IPS DF 6.9 (cell line): ENCODE data around the gene SRR.
A peak's percentile ranks its signal among the peaks of the same experiment; 100 is the strongest.

Source experiments
- DNase-seq: peaks from one replicate; pipeline ENCODE4 v3.0.0-alpha.2; 2013; ENCODE audit warnings: low read depth, low spot score
- H3K27ac ChIP-seq: one replicate; pipeline ENCODE4 v1.5.1; 2013; ENCODE audit warnings: low read length, control low read depth
- H3K27me3 ChIP-seq: 2 replicates; pipeline ENCODE4 v1.6.1; 2013; ENCODE audit warnings: mild to moderate bottlenecking, low read length; ENCODE audit not compliant: control insufficient read depth, insufficient read depth
- H3K36me3 ChIP-seq: 2 replicates; pipeline ENCODE4 v1.6.1; 2013; ENCODE audit warnings: low read length; ENCODE audit not compliant: control insufficient read depth, insufficient read depth
- H3K4me1 ChIP-seq: 2 replicates; pipeline ENCODE4 v1.6.1; 2013; ENCODE audit warnings: low read length; ENCODE audit not compliant: control insufficient read depth, insufficient read depth
- H3K4me3 ChIP-seq: 2 replicates; pipeline ENCODE4 v1.5.1; 2013; ENCODE audit warnings: mild to moderate bottlenecking, low read length
- H3K9me3 ChIP-seq: 2 replicates; pipeline ENCODE4 v1.6.1; 2013; ENCODE audit warnings: low read length, inconsistent platforms; ENCODE audit not compliant: control insufficient read depth, insufficient read depth
- WGBS: extraction: QIAGEN DNeasy Blood & Tissue Kit; methylation state at CpG from one replicate; pipeline ENCODE4 v1.1.7; 2013; ENCODE audit warnings: mixed read lengths, missing lambda C conversion rate; ENCODE audit not compliant: insufficient read length, insufficient coverage; 5-methylcytosine and 5-hydroxymethylcytosine counted together

Gene SRR

GRCh38 chr17:2266865-2267228 lies 36.9 kb upstream of the SRR start:
- Histone ChIP-seq H3K4me3 (no peak overlapping the region), H3K4me1 (no peaks in the 10 kb centered on the region), H3K36me3 (0 out of 2 replicates have a peak, but pooled peaks cover 3% of the 10 kb centered on the region), H3K9me3 (no peaks in the 10 kb centered on the region), H3K27me3 (no peaks in the 10 kb centered on the region), H3K27ac (no peak overlapping the region)
- DNase-seq = no peak
- no CpG with 5 or more reads among the region's 3 CpGs for WGBS

- H3K4me3 ChIP-seq = no peak overlapping the region
Observed at GRCh38 chr17:2267354-2267753, 36.4 kb upstream of the SRR start.

GRCh38 chr17:2271985-2272702 lies 31.6 kb upstream of the SRR start:
- H3K27me3 ChIP-seq = no peaks in the 10 kb centered on the region
- WGBS = no CpG with 5 or more reads among the region's 3 CpGs
- H3K27ac ChIP-seq = no peak overlapping the region
- H3K4me3 ChIP-seq = no peak overlapping the region
- no peaks in the 10 kb centered on the region for H3K36me3 ChIP-seq
- no peaks in the 10 kb centered on the region for H3K9me3 ChIP-seq
- no peaks in the 10 kb centered on the region for H3K4me1 ChIP-seq
- no peak for DNase-seq

More at GRCh38 chr17:2267354-2267753, 36.4 kb upstream of the SRR start:
- DNase-seq = no peak
- H3K4me1 ChIP-seq = no peaks in the 10 kb centered on the region
- 0 out of 2 replicates have a peak, but pooled peaks cover 3% of the 10 kb centered on the region for H3K36me3 ChIP-seq
- H3K27ac ChIP-seq = no peak overlapping the region
- no CpG with 5 or more reads among the region's 4 CpGs for whole genome bisulfite sequencing
- H3K27me3 ChIP-seq = no peaks in the 10 kb centered on the region
- H3K9me3 ChIP-seq = no peaks in the 10 kb centered on the region

GRCh38 chr17:2274414-2274813 lies 29.3 kb upstream of the SRR start:
- Histone ChIP-seq H3K27me3 (no peaks in the 10 kb centered on the region), H3K9me3 (no peaks in the 10 kb centered on the region), H3K4me3 (no peak overlapping the region), H3K4me1 (no peaks in the 10 kb centered on the region), H3K36me3 (no peaks in the 10 kb centered on the region), H3K27ac (no peak overlapping the region)
- WGBS = no CpG with 5 or more reads among the region's 2 CpGs
- DNase-seq = no peak

GRCh38 chr17:2275722-2276121 lies 28.0 kb upstream of the SRR start:
- H3K27me3 ChIP-seq = no peaks in the 10 kb centered on the region
- H3K4me3 ChIP-seq = no peak overlapping the region
- no peaks in the 10 kb centered on the region for H3K9me3 ChIP-seq
- no CpG with 5 or more reads among the region's 1 CpG for WGBS
- H3K27ac ChIP-seq = no peak overlapping the region
- peaks cover 4% of the 10 kb centered on the region; the same call in 1 of the 2 replicates for H3K36me3 ChIP-seq
- H3K4me1 ChIP-seq = no peaks in the 10 kb centered on the region
- no peak for DNase-seq

GRCh38 chr17:2277429-2278170 lies 26.1 kb upstream of the SRR start:
- H3K36me3 ChIP-seq = peaks cover 11% of the 10 kb centered on the region; the same call in 1 of the 2 replicates
- WGBS = no CpG with 5 or more reads among the region's 9 CpGs

GRCh38 chr17:2279707-2280106 lies 24.0 kb upstream of the SRR start:
- Histone ChIP-seq H3K4me1 (no peaks in the 10 kb centered on the region), H3K9me3 (no peaks in the 10 kb centered on the region), H3K27ac (no peak overlapping the region), H3K4me3 (no peak overlapping the region), H3K36me3 (peaks cover 11% of the 10 kb centered on the region; the same call in 1 of the 2 replicates), H3K27me3 (no peaks in the 10 kb centered on the region)
- no CpG with 5 or more reads among the region's 9 CpGs for WGBS
- DNase-seq = no peak

More at GRCh38 chr17:2277429-2278170, 26.1 kb upstream of the SRR start:
- Histone ChIP-seq H3K27ac (no peak overlapping the region), H3K4me1 (no peaks in the 10 kb centered on the region), H3K4me3 (no peak overlapping the region), H3K9me3 (no peaks in the 10 kb centered on the region), H3K27me3 (no peaks in the 10 kb centered on the region)
- no peak for DNase-seq

- no peak overlapping the region for H3K27ac ChIP-seq
- H3K9me3 ChIP-seq = no peaks in the 10 kb centered on the region
- H3K27me3 ChIP-seq = no peaks in the 10 kb centered on the region
- peaks cover 11% of the 10 kb centered on the region; the same call in 1 of the 2 replicates for H3K36me3 ChIP-seq
- no peak overlapping the region for H3K4me3 ChIP-seq
- no CpG with 5 or more reads among the region's 7 CpGs for WGBS
- peak; percentile 25 for DNase-seq
- no peaks in the 10 kb centered on the region for H3K4me1 ChIP-seq
Observed at GRCh38 chr17:2282297-2282873, 21.4 kb upstream of the SRR start.

GRCh38 chr17:2283302-2283701 lies 20.4 kb upstream of the SRR start:
- H3K9me3 ChIP-seq = no peaks in the 10 kb centered on the region
- H3K4me1 ChIP-seq = no peaks in the 10 kb centered on the region
- peaks cover 11% of the 10 kb centered on the region; the same call in 1 of the 2 replicates for H3K36me3 ChIP-seq
- H3K27me3 ChIP-seq = no peaks in the 10 kb centered on the region
- no CpG with 5 or more reads among the region's 7 CpGs for WGBS
- DNase-seq = no peak
- no peak overlapping the region for H3K4me3 ChIP-seq
- no peak overlapping the region for H3K27ac ChIP-seq

GRCh38 chr17:2289878-2290478 lies 13.8 kb upstream of the SRR start:
- H3K4me3 ChIP-seq = no peak overlapping the region
- peaks cover 3% of the 10 kb centered on the region; the same call in 1 of the 2 replicates for H3K36me3 ChIP-seq
- WGBS = no CpG with 5 or more reads among the region's 5 CpGs
- no peak overlapping the region for H3K27ac ChIP-seq
- H3K4me1 ChIP-seq = no peaks in the 10 kb centered on the region
- no peaks in the 10 kb centered on the region for H3K27me3 ChIP-seq
- no peak for DNase-seq
- H3K9me3 ChIP-seq = no peaks in the 10 kb centered on the region
